LNCAP (cell line): ENCODE data around the gene ZNF500.

Experiments
- CTCF ChIP-seq: fragments of 450-650 bp; IDR thresholded peaks from 2 replicates; pipeline ENCODE4 v1.5.1; 2017; ENCODE audit warnings: mild to moderate bottlenecking

Gene ZNF500

DNA sequence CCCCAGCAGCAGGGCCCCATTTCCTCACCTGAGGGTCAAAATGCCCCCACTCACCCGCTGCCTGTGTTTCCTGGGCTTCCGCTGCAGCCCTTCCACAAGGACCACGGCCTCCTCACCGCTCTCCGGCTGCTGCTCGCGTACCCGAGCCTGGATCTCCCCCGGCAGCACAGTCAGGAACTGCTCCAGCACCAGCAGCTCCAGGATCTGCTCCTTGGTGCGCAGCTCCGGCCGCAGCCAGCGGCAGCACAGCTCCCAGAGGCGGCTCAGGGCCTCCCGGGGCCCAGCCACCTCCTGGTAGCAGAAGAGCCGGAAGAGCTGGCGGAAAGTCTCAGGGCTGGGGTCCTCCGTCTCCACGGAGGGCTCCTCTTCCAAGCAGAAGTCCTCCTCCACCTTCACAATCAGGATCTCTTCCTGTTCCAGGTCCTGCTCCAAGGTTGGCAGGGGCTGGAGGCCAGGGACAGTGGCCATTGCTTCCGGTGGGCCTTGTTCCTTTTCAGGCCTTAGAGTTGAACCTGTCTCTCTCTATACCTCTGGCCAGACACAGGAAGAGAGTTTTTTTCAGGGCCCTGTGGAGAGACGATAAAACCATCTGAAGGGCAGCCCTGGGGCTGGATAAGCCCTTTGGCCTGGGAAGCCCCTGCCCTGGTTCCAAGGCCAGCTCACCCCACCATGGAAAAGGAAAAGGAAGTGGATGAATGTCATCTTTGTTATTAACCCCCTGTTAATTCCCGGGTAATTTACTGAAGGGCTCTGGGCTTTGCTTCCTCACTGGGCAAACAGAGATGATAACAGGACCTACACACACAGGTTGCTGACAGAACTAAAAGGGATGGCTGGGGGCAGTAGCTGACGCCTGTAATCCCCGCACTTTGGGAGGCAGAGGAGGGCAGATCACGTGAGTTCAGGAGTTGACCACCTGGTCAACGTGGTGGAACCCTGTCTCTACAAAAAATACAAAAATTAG lies 1.2 kb downstream of the ZNF500 start:
- no peak for TF ChIP-seq CTCF

DNA sequence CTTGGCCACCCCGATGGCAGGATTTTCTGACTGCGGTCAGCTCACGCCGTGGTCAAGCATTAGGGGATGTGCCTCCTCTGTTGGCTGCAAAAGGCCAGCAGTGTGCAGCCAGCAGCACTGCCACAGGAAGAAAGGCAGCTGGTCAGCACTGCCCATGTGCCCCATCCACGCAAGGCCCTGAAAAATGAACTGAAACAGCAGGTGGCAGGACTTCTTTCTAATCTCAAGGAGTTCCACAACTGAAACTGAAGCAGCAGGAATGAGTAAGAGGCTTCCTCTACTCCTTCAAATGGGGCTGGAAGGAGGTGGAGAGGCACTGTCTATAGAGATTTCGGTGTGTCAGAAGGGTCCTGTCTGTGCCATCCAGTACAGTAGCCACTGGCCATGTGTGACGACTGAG lies 3.2 kb downstream of the ZNF500 start:
- TF ChIP-seq CTCF, result no peak

DNA sequence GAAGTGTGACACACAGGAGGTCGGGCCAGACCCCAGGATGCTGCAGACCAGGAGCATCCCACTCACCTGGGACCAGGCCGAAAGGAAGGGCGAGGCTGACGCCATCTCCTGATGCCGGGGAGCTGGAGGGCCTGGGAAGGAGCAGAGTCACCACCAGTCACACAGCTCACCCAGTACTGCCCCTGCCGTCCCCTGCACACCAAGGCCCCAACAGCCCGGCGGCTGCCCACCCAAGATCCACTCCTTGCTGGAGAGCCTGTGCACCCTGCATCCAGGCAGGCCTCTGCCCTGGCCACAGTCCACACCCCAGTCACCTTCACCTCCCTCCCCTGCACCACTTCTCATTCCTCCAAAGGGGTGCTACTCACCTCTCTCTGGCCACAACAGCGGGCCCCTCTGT lies 4.8 kb downstream of the ZNF500 start:
- TF ChIP-seq CTCF, result no peak

- TF ChIP-seq CTCF, result no peak
Observed at GRCh38 chr16:4760221-4760910, 6.6 kb downstream of the ZNF500 start.

DNA sequence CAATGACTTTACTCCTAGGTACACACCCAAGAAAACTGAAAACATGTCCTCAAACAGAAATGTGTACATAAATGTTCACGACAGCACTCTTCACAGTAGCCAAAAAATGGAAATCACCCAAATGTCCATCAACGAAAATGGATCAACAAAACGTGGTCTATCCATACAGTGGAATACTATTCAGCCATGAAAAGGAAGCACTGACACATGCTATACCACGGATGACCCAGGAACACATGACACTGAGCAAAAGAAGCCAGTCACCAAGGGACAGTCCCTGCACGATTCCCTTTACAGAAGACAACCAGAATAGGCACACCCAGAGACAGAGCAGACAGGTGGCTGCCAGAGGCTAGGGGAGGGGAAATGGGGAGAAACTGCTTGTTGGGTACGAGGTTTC lies 11.3 kb downstream of the ZNF500 start:
- no peak for TF ChIP-seq CTCF

GRCh38 chr16:4754865-4755264 lies 12.1 kb downstream of the ZNF500 start:
- no peak for TF ChIP-seq CTCF

DNA sequence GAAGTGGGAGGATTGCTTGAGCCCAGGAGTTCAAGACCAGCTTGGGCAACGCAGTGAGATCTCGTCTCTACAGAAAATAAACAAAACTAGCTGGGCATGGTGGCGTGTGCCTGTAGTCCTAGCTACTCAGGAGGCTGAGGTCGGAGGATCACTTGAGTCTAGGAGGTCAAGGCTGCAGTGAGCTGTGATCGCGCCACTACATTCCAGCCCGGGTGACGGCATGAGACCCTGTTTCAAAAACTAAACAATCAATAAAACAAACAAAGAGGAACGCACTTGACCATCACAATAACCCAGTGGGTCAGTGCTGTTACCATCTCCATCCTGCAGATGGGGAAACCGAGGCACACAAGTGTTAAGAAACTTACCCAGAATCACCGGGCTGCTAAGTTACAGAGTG lies 13.7 kb downstream of the ZNF500 start:
- TF ChIP-seq CTCF, result no peak
